GM10847 (cell line): Measurements from ENCODE around the gene NFILZ.

Experiments
- POLR2A ChIP-seq: IDR thresholded peaks from 2 replicates; pipeline ENCODE4 v1.6.1; 2011; ENCODE audit not compliant: insufficient read length; ENCODE audit errors: extremely low read depth

The NFILZ gene, protein sequence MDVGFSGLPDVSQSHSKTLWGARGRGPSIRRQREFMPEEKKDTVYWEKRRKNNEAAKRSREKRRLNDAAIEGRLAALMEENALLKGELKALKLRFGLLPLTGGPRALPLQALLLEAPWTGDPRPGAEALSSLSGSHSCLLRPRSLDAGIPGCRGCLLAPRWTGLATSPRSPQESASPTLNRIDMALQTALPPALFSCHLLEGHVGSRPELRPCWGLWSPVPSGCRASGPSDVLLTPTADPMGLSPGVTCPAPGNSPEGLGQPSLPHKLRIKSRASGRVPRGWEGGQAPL

DNA sequence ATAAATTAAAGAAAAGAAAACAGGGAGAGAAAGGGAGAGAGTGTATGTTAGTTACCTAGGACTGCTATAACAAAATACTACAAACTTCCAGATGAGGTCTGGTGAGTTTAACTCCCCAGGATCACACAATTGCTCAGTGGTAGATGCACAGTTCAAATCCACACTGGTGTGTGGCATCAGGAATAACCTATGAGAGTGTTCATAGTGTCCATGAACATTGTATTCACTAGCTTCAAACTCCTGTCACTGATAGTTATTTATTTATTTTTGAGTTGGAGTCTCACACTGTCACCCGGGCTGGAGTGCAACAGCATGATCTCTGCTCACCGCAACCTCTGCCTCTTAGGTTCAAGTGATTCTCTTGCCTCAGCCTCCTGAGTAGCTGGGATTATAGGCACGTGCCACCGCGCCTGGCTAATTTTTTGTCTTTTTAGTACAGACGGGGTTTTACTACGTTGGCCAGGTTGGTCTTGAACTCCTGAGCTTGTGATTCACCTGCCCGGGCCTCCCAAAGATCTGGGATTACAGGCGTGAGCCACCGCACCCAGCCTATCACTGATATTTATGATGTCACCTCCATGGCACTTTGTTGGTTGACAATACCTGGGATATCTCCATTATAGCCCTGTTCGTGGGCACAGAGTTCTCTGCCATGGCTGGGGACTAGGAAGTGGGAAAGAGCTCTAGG lies at the start of gene NFILZ:
NFILZ (plus strand) TSS at position 638 of the 688 bp plus-strand sequence. CDS start 46,133 bp downstream, outside the sequence.
- no peak for TF ChIP-seq POLR2A

DNA sequence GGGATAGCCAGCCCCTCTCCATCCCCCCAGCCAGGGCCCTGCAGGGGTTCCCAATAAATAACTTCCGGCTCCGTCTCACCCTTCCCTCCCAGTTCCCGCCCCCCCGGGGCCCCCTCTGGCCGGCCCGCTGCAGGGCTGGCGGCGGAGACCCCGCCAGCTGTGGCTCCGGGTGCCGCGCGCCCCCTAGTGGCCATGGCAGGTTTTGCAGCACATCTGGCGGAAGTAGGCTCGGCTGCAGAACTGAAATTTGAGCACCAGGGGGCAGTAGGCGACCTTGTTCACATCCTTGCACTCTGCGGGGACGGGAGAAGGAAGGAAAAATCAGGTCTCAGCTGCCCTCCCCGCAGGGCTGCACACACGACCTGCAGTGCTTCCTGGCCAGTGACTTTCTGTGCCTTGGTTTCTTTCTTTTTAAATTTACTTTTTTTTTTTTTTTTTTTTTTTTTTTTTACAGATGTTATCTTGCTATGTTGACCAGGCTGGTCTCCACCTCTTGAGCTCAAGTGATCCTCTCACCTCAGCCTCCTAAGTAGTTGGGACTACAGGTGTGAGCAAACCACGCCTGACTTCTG lies 49.6 kb upstream of the NFILZ start:
- no peak for TF ChIP-seq POLR2A

DNA sequence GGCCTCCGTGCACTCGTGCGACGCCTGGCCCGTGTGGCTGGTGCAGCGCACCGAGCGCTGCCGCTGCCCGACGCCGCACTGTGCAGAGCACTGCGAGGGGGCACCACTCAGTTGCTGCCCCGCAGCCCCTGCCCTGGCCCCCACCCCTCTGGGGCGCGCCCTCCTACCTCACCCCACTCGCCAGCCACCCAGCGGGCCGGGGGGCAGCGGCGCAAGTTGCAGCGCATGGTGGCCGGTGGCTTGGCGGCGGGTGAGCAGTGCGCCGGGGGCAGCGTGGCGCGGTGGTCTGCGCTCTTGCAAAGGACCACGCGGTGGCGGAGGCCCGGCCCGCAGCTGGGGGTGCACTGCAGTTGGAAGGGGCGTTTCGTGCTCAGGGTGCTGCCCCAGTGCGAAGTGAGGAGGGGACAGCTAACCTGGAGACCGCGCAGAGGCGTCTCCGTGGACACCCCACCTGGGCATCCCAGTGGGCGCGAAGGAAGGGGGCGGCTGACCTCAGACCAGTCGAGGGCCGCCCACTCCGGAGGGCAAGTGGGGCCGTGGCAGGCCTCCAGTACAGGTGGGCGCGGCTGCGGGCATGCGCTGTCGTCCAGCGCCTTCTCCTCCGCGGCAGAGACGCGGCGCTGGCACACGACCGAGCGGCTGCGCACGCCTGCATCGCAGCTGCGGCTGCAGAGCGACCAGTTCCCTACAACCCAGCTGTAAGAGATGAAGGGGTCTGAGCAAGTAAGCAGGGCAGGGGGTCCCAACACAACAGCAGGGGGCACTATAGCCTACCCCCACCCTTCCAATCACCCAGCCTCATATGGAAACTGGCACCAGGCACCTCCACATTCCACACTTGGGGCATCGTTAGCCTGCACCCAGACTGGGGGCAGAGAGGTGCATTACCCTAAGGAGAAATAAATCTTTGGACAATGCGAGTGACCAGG lies 45.2 kb upstream of the NFILZ start:
- TF ChIP-seq POLR2A, result no peak

- no peak for TF ChIP-seq POLR2A
These were observed 44.3 kb upstream of the NFILZ start for GRCh38 chr19:8585894-8586750.

DNA sequence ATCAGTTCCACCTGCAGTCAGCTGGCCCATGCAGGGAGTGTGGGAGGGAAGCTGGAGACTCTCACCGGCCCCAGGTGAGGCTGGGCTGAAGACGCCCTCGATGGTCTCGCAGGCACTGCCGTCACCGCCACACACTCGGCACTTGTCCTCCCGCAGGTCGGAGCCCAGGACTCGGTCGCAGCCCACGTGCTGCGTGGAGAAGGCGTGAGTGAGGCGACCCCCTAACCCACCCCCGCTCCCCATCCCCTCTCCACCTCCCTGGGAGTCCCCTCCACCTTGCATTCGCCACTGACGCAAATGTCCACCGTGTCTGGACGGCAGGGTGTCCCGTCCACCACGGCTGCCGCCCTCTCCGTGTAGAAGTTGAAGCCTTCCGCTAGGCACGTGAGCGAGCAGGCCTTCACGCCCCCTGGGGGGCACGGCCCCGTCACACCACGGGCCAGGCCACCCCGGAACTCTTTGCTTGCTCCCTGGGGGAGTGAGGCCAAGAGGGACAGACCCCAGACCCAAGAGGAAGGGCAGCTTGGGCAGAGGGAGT lies 41.2 kb upstream of the NFILZ start:
- no peak for TF ChIP-seq POLR2A

DNA sequence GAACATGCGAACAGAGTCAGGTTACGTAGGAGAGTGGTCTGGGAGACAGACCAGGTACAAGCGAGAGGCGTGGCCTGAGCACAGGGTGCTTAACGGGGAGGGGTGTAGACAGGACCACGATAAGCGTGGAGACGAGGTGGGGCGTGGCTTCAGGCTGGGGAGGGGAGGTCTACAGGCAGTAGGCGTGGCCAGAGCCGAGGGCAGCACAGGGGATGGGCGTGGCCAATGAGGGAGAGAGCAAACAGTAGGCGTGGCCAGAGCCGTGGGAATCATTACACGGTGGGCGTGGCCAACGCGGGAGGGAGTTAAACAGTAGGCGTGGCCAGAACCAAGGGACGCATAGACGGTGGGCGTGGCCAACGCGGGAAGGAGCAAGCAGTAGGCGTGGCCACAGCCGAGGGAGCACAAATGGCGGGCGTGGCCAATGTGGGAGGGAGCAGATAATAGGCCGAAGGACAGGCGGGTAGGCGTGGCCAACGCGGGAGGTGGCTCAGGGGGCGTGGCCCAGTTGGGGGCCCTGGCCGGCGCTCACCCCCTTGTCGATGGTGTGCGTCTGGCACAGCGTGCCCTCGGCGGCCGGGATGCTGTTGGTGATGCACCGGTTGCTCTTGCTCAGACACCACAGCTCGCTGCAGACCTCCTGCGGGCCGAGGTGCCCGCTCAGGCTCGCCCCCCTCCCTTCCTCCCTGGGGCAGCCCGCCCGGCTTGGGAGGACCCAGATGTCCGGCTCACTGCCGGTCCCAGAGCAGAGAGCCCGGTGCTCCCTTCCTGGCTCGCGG lies 38.0 kb upstream of the NFILZ start:
- no peak for TF ChIP-seq POLR2A

- no peak for TF ChIP-seq POLR2A
These were observed 36.5 kb upstream of the NFILZ start for GRCh38 chr19:8593931-8594330.

GRCh38 chr19:8595651-8596050 lies 34.8 kb upstream of the NFILZ start:
- no peak for TF ChIP-seq POLR2A

- TF ChIP-seq POLR2A, result no peak
These were observed 34.3 kb upstream of the NFILZ start for GRCh38 chr19:8596168-8596567.

DNA sequence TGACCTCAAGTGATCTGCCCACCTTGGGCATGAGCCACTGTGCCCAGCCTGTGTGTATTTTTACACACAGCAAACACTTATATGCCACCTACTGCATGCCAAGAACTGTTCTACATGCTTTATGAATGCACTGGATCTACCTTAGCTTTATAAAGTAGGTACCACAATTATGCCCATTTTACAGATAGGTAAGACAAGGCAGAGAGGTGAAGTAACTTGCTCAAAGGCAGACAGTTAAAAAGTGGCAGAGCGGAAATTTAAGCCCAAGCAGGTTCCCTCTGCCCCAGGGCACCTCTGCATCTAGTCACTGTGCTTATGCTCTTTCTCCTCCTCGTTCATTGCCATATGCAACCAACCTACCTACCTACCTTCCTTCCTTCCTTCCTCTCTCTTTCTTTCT lies 30.4 kb upstream of the NFILZ start:
- no peak for TF ChIP-seq POLR2A

DNA sequence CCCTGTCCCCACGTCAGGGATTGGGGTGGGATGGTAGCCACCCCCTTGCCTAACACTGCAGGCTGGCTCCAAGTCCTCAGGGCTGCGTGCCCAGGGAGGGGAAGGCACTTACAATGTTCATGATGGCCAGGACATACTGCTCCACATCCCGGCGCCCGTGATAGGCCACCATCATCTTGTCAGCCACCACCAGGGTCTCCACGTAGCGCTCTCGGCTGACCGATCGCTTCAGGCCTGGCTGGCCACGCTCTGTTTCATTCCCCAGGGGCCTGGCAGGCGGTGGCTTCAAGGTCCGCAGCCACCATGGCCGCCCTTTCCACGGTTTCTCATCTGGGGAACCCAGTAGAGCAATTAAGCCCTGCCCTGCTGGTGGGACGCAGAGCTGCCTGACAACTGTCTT lies 29.6 kb upstream of the NFILZ start:
- TF ChIP-seq POLR2A, result no peak

- no peak for TF ChIP-seq POLR2A
These were observed 28.6 kb upstream of the NFILZ start for GRCh38 chr19:8601796-8602195.

DNA sequence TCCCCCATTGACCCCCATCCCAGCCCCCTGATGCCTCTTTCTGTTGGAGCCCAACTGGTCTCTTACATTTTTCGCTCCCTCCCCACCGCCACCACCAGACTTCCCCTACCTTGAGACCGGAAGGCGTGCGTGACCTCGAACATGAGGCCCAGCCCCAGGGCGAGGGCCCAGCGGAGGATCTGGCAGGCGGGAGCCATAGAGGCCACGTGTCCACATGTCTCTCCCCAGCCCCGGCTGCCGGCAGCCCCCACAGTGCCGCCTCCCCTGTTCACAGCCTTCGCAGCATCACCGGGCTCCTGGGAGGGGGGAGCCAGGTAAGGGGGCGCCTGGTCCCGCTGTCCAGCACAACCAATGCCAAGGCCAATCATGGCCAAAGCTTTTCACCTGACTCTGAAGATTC lies 24.9 kb upstream of the NFILZ start:
- no peak for TF ChIP-seq POLR2A

- no peak for TF ChIP-seq POLR2A
These were observed 23.0 kb upstream of the NFILZ start for GRCh38 chr19:8607386-8607785.

DNA sequence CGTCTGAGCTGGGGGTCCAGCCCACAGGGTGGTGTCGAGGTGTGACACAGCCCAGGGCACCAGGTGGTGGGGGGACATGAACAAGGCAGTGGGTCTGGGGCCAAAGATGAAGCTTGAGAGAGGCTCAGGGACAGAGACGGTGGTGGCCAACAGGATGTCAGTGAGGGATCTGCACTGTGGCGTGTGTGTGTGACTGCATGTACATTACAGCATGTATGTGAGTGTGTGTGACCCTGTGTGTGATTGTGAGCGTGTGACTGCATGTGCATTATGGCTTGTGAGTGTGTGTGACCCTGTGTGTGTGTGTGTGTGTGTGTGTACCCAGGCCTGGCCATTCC lies 21.5 kb upstream of the NFILZ start:
- TF ChIP-seq POLR2A, result no peak
